Endothelial cell of umbilical vein (primary cell): ENCODE data around the gene C7orf33. TPM values are rescaled to one million over a fixed set of nuclear protein-coding genes. Genes with fewer than 3 reads are reported as not detected.

Experiments used
- BruUV-seq: library from RNA; stranded (reverse); fragments of 400-500 nt; replicated peaks from 2 replicates; lab custom pipeline; 2021; lab: Mats Ljungman, UMichigan
- CTCF ChIA-PET: fragments of 300-600, 350-600 bp; sonication (Branson Sonifier 250); formaldehyde crosslinking; loops from one replicate; lab custom pipeline; 2021; ENCODE audit warnings: antibody characterized with exemption, inconsistent platforms; lab: Charles Lee
- POLR2A ChIA-PET: fragments of 300-600, 350-600 bp; sonication (Branson Sonifier 250); formaldehyde crosslinking; loops from one replicate; lab custom pipeline; 2021; ENCODE audit warnings: antibody characterized with exemption, inconsistent platforms; lab: Charles Lee
- DNase-seq: peaks from one replicate; pipeline ENCODE4 v3.0.0-alpha.2; 2011; ENCODE audit warnings: low read depth, low spot score
- FAIRE-seq: peaks from 2 replicates; lab custom pipeline; 2011; peaks lifted over from hg19 to GRCh38; lab: Jason Lieb, UNC
- H2AFZ ChIP-seq: 2 replicates; pipeline ENCODE4 v1.6.0; 2012; ENCODE audit warnings: low read depth, low read length, control low read depth, inconsistent platforms
- H3K27ac ChIP-seq: 2 replicates; pipeline ENCODE4 v1.5.1; 2011; ENCODE audit warnings: low read depth, mild to moderate bottlenecking, control low read depth, low read length, moderate library complexity; ENCODE audit not compliant: insufficient read depth
- H3K27me3 ChIP-seq, 2 experiments: 2 replicates each; pipeline versions ENCODE4 v1.6.0 to v1.6.1; 2011; ENCODE audit warnings: low read length in 2 of 2, mixed read lengths in 1 of 2; ENCODE audit not compliant: control insufficient read depth in 2 of 2, insufficient read depth in 2 of 2
- H3K36me3 ChIP-seq, 2 experiments: 2 replicates in 1 of 2; 3 replicates in 1 of 2; pipeline ENCODE4 v1.5.1; 2011; ENCODE audit warnings: low read length in 2 of 2, mild to moderate bottlenecking in 1 of 2, moderate library complexity in 1 of 2; ENCODE audit not compliant: control insufficient read depth in 2 of 2, insufficient read depth in 2 of 2; ENCODE audit errors: extremely low read depth in 1 of 2
- H3K4me1 ChIP-seq: 3 replicates; pipeline ENCODE4 v1.5.1; 2011; ENCODE audit warnings: mild to moderate bottlenecking, low read length; ENCODE audit not compliant: control insufficient read depth, insufficient read depth; ENCODE audit errors: extremely low read depth
- H3K4me2 ChIP-seq: 2 replicates; pipeline ENCODE4 v1.6.1; 2011; ENCODE audit warnings: low read length, control low read depth, mixed read lengths; ENCODE audit not compliant: insufficient read depth
- H3K4me3 ChIP-seq, 3 experiments: fragments of 200-600 bp in 1 of 3; sonication (generic), shearing (Covaris generic) in 1 of 3; replicated peaks in 1 of 3; 2 replicates each; pipeline ENCODE4 v1.5.1; 2011 to 2016; ENCODE audit warnings: control low read depth in 3 of 3, low read length in 3 of 3, mild to moderate bottlenecking in 2 of 3, inconsistent platforms in 1 of 3, low read depth in 1 of 3, moderate library complexity in 1 of 3; ENCODE audit not compliant: insufficient read depth in 1 of 3
- H3K79me2 ChIP-seq: 2 replicates; pipeline ENCODE4 v1.6.0; 2012; ENCODE audit warnings: low read length, inconsistent platforms; ENCODE audit not compliant: control insufficient read depth, insufficient read depth
- H3K9ac ChIP-seq: replicated peaks from 2 replicates; pipeline ENCODE3; 2011; ENCODE audit warnings: low read length, control low read depth; ENCODE audit not compliant: insufficient read depth; ENCODE audit errors: extremely low read depth
- H3K9me1 ChIP-seq: replicated peaks from 3 replicates; pipeline ENCODE4 v1.6.0; 2011; ENCODE audit warnings: mild to moderate bottlenecking, low read length; ENCODE audit not compliant: control insufficient read depth, insufficient read depth; ENCODE audit errors: extremely low read depth
- H3K9me3 ChIP-seq: replicated peaks from 2 replicates; pipeline ENCODE4 v1.5.1; 2012; ENCODE audit warnings: low read length, inconsistent platforms; ENCODE audit not compliant: control insufficient read depth, insufficient read depth
- H4K20me1 ChIP-seq: replicated peaks from 2 replicates; pipeline ENCODE3; 2011; ENCODE audit warnings: mild to moderate bottlenecking, low read length; ENCODE audit not compliant: control insufficient read depth, insufficient read depth; ENCODE audit errors: extremely low read depth
- EZH2 ChIP-seq: IDR thresholded peaks from 2 replicates; pipeline ENCODE4 v1.6.1; 2012; ENCODE audit warnings: borderline replicate concordance, low read depth, mild to moderate bottlenecking, moderate library complexity, low read length, inconsistent platforms; ENCODE audit not compliant: severe bottlenecking
- FOS ChIP-seq: IDR thresholded peaks from 2 replicates; pipeline ENCODE4 v1.6.1; 2011; ENCODE audit warnings: mild to moderate bottlenecking, low read length, moderate library complexity, borderline replicate concordance; ENCODE audit not compliant: insufficient read depth
- GATA2 ChIP-seq: IDR thresholded peaks from 2 replicates; pipeline ENCODE4 v1.7.0; 2011; ENCODE audit warnings: low read depth, mild to moderate bottlenecking, moderate library complexity, mixed read lengths, low read length; ENCODE audit not compliant: insufficient read length, insufficient read depth
- JUN ChIP-seq: IDR thresholded peaks from 2 replicates; pipeline ENCODE4 v1.6.1; 2011; ENCODE audit warnings: borderline replicate concordance, low read depth; ENCODE audit not compliant: insufficient read length, insufficient read depth
- MAX ChIP-seq: IDR thresholded peaks from 2 replicates; pipeline ENCODE4 v1.6.1; 2011; ENCODE audit not compliant: insufficient read depth, insufficient read length
- MYC ChIP-seq: IDR thresholded peaks from one replicate; pipeline ENCODE4 v1.6.1; 2011; ENCODE audit warnings: mild to moderate bottlenecking, low read depth, low read length
- POLR2A ChIP-seq: IDR thresholded peaks from 2 replicates; pipeline ENCODE4 v1.6.1; 2012; ENCODE audit warnings: low read depth, mild to moderate bottlenecking, control low read depth, low read length
- POLR2AphosphoS5 ChIP-seq: IDR thresholded peaks from 2 replicates; pipeline ENCODE4 v1.6.1; 2012; ENCODE audit warnings: low read depth, mild to moderate bottlenecking, control low read depth, low read length, moderate library complexity; ENCODE audit not compliant: insufficient read depth
- dilution Hi-C: fragments of 300-500 bp; cut with MboI; formaldehyde crosslinking; loops from one replicate; pipeline ENCODE4 v1.15.0; 2019; ENCODE audit warnings: low sequenced_read_pairs; ENCODE audit not compliant: extremely low pct_ligation_motif_present
- intact Hi-C: fragments of 100-400 bp; cut with micrococcal nuclease; formaldehyde crosslinking; loops from one replicate; pipeline ENCODE4 v1.10.0; 2022
- polyA plus RNA-seq, 4 experiments: library from polyadenylated mRNA; depleted of rRNA in 3 of 4; stranded (reverse) in 3 of 4; unstranded in 1 of 4; fragments of >200 nt; gene quantifications; 2 replicates each; pipeline versions ENCODE4 v1.2.1 to v1.2.3, GENCODE V29; 2011 to 2012; ENCODE audit warnings: missing spikeins in 1 of 4
- total RNA-seq: library from RNA; stranded (reverse); gene quantifications from 2 replicates; pipeline ENCODE4 v1.2.3, GENCODE V29; 2021
- TF ChIP-seq, protein P1 (sequence below), 2 donors: IDR thresholded peaks; 1 replicate in 1 of 2; 2 replicates in 1 of 2; pipeline ENCODE4 v1.5.1; 2011; ENCODE audit warnings: low read length in 2 of 2, mild to moderate bottlenecking in 2 of 2, moderate library complexity in 2 of 2, control low read depth in 1 of 2, inconsistent platforms in 1 of 2, low read depth in 1 of 2; ENCODE audit not compliant: insufficient read depth in 1 of 2; ENCODE audit errors: extremely low read depth in 1 of 2

Gene C7orf33
- total and polyA plus RNA-seq, 2 donors (not counting 3 experiments of a cell fraction or from before 2014, with no cell fraction given) = not detected

DNA sequence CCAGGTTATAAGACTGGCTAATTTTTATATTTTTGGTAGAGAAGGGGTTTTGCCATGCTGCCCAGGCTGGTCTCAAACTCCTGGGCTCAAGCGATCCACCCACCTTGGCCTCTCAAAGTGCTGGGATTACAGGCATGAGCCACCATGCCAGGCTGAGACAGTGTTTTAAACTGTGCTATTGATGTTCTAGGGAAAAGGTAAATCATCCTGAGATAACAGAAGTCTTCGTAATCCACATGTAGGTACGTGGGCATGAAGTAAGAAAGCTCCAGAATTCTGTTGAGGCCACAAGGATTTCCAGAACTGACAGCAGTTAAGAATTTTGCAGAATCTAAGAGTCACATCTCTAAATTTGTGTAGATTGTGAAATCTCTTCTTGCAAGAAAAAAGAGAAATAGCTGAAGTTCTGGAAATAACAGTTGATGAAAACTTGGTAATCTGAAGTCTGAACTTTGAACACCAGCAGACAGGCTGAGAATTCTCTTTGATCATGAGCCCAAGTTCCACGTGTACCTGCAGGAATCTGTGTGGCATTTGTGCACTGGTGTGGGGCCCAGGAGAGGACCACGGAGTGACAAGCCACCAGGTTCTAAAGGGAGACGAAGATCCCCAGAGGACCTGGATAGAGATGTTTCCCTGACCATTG lies 24.6 kb downstream of the C7orf33 start:
- Histone ChIP-seq H3K27me3 (no peaks in the 10 kb centered on the region), H3K4me3 (no peak overlapping the region), H3K79me2 (no peaks in the 10 kb centered on the region), H3K4me2 (no peak overlapping the region), H4K20me1 (no peaks in the 10 kb centered on the region), H2AFZ (no peak overlapping the region), H3K9me3 (no peaks in the 10 kb centered on the region), H3K9ac (no peak overlapping the region), H3K9me1 (no peaks in the 10 kb centered on the region), H3K4me1 (no peaks in the 10 kb centered on the region), H3K36me3 (no peaks in the 10 kb centered on the region), H3K27ac (no peak overlapping the region)
- CTCF ChIA-PET = interaction anchor here (0.6 to 1.6 kb wide), 3 partner anchors 9 to 319 kb away, joined by 3 to 7 read pairs (median 4); no protein-coding TSS in a partner anchor
- BruUV-seq = no TSS peak
- dilution Hi-C loops (no loop called here), intact Hi-C loops (no loop called here)
- no peak for DNase-seq
- POLR2A ChIA-PET = no interaction called here
- no peak for FAIRE-seq
- no peak for TF ChIP-seq POLR2A
- no peak for TF ChIP-seq GATA2
- no peak for TF ChIP-seq POLR2AphosphoS5
- TF ChIP-seq EZH2 = no peak
- TF ChIP-seq MAX = no peak
- no peak for TF ChIP-seq JUN
- no peak for TF ChIP-seq FOS
- TF ChIP-seq, protein P1, sequence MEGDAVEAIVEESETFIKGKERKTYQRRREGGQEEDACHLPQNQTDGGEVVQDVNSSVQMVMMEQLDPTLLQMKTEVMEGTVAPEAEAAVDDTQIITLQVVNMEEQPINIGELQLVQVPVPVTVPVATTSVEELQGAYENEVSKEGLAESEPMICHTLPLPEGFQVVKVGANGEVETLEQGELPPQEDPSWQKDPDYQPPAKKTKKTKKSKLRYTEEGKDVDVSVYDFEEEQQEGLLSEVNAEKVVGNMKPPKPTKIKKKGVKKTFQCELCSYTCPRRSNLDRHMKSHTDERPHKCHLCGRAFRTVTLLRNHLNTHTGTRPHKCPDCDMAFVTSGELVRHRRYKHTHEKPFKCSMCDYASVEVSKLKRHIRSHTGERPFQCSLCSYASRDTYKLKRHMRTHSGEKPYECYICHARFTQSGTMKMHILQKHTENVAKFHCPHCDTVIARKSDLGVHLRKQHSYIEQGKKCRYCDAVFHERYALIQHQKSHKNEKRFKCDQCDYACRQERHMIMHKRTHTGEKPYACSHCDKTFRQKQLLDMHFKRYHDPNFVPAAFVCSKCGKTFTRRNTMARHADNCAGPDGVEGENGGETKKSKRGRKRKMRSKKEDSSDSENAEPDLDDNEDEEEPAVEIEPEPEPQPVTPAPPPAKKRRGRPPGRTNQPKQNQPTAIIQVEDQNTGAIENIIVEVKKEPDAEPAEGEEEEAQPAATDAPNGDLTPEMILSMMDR (IDR thresholded peaks at IDR 0.05; ENCODE audit: extremely low read depth in 1 of 2, insufficient read depth in 1 of 2, low read depth in 1 of 2, low read length in 2 of 2) = no peak
- TF ChIP-seq MYC = no peak
